Body of pancreas (tissue), 4 donors: Measurements from ENCODE around the gene TFDP3.

Experiments
- CTCF ChIP-seq, 7 experiments: fragments of 450-650 bp in 4 of 7; fragments of 200-600 bp in 3 of 7; sonication (generic) in 3 of 7; IDR thresholded peaks; one replicate each; pipeline ENCODE4 v1.5.1; 2016 to 2019; ENCODE audit warnings: antibody characterized with exemption in 7 of 7
- POLR2A ChIP-seq, 3 donors: fragments of 450-650 bp; IDR thresholded peaks; one replicate each; pipeline ENCODE4 v1.6.1; 2016; ENCODE audit warnings: antibody characterized with exemption in 3 of 3, mild to moderate bottlenecking in 2 of 3

GRCh38 chrX:133250184-133251100 lies 32.3 kb upstream of the TFDP3 start:
- TF ChIP-seq CTCF (IDR thresholded peaks at IDR 0.05) (no peak), POLR2A (IDR thresholded peaks at IDR 0.05) (no peak)
